GM04504 (cell line): ENCODE data around the gene FANCD2OS.
"Not testable (repeated sequence)": the region's sequence is repeated elsewhere in the genome, so short reads cannot be mapped to it uniquely, and the experiment has no call there.

Experiments used
- DNase-seq: peaks from one replicate; pipeline ENCODE4 v3.0.0-alpha.2; 2012; ENCODE audit warnings: low read depth

The FANCD2OS gene

DNA sequence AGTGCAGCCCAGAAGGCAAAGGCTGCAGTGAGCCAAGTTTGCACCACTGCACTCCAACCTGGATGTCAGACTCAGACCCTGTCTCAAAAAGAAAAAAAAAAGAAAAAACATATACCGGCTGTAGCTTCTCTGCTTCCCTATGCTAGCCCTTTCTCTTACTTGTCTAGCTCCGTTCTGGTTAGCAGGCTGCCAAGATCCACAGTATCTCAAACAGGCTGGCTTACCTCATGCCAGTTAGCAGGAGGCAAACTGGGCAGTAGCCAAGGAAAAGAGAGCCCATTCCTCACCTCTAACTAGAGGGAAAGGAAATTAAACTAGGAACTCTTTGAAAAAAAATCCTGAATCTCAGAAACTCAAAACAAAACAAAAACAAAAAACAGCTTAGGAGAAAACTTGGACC, 16.7 kb downstream of the FANCD2OS start:
- not testable (repeated sequence) for DNase-seq

DNA sequence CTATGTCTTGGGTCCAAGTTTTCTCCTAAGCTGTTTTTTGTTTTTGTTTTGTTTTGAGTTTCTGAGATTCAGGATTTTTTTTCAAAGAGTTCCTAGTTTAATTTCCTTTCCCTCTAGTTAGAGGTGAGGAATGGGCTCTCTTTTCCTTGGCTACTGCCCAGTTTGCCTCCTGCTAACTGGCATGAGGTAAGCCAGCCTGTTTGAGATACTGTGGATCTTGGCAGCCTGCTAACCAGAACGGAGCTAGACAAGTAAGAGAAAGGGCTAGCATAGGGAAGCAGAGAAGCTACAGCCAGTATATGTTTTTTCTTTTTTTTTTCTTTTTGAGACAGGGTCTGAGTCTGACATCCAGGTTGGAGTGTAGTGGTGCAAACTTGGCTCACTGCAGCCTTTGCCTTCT, 17.3 kb downstream of the FANCD2OS start:
- not testable (repeated sequence) for DNase-seq

DNA sequence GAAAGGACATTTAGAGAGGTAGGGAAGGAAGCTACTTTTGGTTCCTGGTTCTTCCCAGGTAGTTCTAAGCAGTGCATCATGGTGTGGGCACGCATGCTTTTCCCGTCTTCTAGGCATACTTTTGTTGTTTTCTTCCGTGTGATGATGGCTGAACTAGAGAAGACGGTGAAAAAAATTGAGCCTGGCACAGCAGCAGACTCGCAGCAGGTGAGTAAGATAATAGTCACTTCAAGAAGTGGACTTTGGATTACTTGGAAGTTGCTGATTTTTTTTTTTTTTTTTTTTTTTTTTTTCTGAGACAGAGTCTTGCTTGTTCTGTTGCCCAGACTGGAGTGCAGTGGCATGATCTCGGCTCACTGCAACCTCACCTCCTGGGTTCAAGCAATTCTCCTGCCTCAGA, 17.9 kb downstream of the FANCD2OS start:
- no peak for DNase-seq

DNA sequence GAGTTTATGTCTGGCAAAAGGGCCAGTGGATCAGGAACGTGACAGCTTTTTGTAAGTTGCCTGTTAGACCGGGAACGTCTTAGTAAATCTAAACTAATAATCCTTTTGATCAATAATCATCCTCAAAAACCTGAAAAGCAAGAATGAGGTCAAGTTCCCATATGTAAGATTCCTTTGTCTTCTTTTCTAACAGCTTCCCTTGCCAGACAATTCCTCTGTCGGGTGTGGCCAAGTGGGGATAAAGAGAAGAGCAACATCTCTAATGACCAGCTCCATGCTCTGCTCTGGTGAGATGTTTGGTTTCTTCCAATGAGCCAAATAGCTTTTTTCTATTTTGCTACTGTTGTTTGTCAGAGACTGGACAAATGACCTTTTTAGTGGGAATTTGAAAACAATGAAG, 19.8 kb downstream of the FANCD2OS start:
- DNase-seq: no peak

DNA sequence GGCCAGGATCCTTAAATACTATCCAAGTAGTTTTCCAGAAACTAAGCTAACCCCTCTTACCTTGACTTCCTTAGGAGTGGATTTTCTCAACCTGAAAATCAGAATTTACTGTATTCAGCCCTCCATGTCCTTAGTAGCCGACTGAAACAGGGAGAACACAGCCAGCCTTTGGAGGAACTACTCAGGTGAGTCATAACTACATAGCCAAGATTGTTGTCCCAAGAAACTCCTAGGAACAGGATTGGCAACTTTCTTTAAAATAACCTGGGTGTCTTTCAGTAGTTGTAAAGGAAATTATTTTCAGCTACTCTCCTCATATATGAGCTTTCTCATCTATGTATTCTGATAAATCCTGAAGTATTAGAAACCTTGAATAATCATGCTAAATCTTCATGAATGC, 22.3 kb downstream of the FANCD2OS start:
- DNase-seq: no peak

DNA sequence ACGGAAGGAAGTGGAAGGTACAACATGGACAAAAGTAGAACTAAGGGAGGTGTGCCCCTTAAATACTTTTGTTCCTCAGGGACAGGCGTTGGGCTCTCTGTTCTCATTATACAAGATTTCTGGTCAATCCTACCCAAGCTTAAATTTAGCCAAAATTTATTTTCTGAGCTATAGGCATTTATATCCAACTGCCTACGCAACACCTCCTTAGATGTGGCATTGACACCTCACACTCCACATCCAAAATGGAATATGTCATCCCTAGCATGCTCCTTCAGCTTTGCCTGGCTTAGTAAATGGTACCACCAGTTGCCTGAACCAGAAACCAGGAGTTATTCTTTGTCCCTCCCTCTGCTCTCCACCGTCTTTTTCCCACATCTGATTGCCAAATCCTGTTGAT, 26.2 kb downstream of the FANCD2OS start:
- no peak for DNase-seq

DNA sequence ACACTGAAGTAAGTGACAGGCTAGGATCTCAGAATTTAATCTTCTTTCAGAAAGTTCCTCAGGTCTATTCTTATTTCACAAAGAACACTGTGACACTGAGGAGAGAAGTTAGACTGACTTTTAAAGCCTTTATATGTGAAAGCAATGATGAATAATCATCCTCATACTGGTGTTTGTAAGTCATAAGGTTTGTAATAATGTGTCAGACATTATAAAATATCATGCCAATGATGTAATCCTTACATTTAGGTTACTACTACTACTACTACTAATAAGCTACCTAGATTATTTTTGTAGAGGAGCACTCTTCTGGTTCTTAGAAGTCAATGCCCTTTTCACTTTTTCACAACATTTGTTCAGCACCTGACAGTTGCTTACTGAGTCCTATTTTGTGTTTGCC, 33.4 kb downstream of the FANCD2OS start:
- DNase-seq: no peak

DNA sequence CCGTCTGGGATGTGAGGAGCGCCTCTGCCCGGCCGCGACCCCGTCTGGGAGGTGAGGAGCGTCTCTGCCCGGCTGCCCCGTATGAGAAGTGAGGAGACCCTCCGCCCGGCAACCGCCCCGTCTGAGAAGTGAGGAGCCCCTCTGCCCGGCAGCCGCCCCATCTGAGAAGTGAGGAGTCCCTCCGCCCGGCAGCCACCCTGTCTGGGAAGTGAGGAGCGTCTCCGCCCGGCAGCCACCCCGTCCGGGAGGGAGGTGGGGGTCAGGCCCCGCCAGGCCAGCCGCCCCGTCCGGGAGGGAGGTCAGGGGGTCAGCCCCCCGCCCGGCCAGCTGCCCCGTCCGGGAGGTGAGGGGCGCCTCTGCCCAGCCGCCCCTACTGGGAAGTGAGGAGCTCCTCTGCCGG, 38.0 kb downstream of the FANCD2OS start:
- DNase-seq: not testable (repeated sequence)

DNA sequence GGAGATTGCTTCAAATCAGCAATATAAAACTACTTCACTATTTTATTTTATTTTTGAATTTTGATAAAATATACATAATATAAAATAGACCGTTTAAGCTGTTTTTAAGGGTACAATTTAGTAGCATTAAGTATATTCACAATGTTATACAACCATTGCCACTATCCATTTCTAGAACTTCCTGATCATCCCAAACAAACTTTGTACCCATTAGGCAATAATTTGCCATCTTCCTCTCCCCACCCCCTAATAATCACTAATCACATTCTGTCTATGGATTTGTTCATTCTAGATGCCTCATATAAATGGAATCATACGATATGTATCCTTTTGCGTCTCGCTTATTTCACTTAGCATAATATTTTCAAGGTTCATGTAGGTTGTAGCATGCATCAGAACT, 53.0 kb downstream of the FANCD2OS start:
- DNase-seq: no peak
